ENCODE results near the gene ERLEC1. TPM values are rescaled to one million over a fixed set of nuclear protein-coding genes. Genes with fewer than 3 reads are reported as not detected.

Gene ERLEC1
- total and polyA plus RNA-seq, 4 donors = 28.8 to 32.0 (median 30.4) TPM

DNA sequence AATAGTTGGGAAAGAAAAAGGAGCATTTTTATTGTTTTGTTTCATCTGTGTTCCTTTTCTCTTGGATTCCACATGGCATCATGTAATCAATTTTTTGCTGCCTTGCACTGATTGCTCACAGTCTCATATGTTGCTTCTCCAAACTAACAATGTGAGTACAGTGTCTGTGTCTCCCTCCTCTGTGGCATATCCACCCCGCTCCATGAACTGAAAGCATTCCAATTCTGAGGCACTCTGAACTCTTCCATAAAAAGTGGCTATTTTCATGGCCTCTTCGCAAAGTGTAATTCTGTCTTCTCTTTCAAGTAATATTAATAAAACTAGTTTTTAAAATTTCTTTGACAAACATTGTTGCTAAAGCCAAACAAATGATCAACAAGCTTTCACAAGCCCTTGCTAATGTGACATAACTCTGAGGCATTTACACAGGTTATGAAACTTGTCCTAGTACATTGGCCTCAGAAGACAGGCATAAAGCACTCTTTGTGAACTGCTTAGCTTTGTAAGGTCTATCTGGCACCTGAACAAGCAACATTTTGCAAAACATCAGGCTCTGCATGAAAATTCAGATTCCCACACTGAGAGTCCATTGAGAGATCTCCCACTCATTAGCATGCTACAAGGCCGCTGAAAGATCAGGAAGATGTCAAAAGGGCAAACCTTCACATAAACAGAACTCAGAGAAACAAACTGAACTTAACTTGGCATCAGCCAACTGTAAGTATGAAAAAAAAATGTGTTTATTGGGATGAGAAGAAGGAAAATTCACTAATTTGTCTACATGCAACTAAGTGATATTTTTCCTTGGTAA lies 39.9 kb downstream of the ERLEC1 start:
- Histone ChIP-seq H3K9ac (ENCODE audit: low read depth in 1 of 2, low read length in 2 of 2) (peak overlapping the region; percentile 16 to 63), H3K36me3 (ENCODE audit: control insufficient read depth in 4 of 4, insufficient read depth in 3 of 4, low read depth in 1 of 4, low read length in 3 of 4) (no peaks in the 10 kb centered on the region), H3K27ac (ENCODE audit: low read depth in 1 of 2, low read length in 2 of 2) (peak overlapping the region; percentile 82 to 86), H3K9me3 (ENCODE audit: control insufficient read depth in 4 of 4, low read length in 3 of 4) (no peaks in the 10 kb centered on the region), H3K4me1 (ENCODE audit: control insufficient read depth in 4 of 4, insufficient read depth in 4 of 4, low read length in 3 of 4) (peaks cover 4 to 41% (median 33%) of the 10 kb centered on the region in 4 donors), H3K27me3 (ENCODE audit: control insufficient read depth in 4 of 4, insufficient read depth in 4 of 4, low read length in 3 of 4) (no peaks in the 10 kb centered on the region), H3K4me3 (ENCODE audit: low read depth in 1 of 3, low read length in 3 of 3) (peak overlapping the region in 1 of 3 donors; percentile 13)
- DNase-seq (ENCODE audit: low spot score) = no peak
- 21% methylated on average over 3 of the region's 3 CpGs for whole genome bisulfite sequencing
- TF ChIP-seq TAF1 (conservative IDR thresholded peaks at IDR 0.05) (peak; percentile 69), NR2F2 (IDR thresholded peaks at IDR 0.05) (peak; percentile 97), EGR1 (IDR thresholded peaks at IDR 0.05; ENCODE audit: low read depth in 2 of 2) (peak in 1 of 2 donors; percentile 35), MAX (IDR thresholded peaks at IDR 0.05) (peak; percentile 62), RAD21 (IDR thresholded peaks at IDR 0.05) (peak; percentile 49 to 55), HNF4G (IDR thresholded peaks at IDR 0.05) (peak; percentile 64), SP1 (IDR thresholded peaks at IDR 0.05) (peak; percentile 92), ZBTB33 (IDR thresholded peaks at IDR 0.05) (peak; percentile 80), FOXA1 (IDR thresholded peaks at IDR 0.05) (peak; percentile 81), RXRA (IDR thresholded peaks at IDR 0.05) (peak; percentile 97 to 99), FOXA2 (IDR thresholded peaks at IDR 0.05) (peak; percentile 93), YY1 (IDR thresholded peaks at IDR 0.05) (peak; percentile 72), JUND (IDR thresholded peaks at IDR 0.05) (peak; percentile 85 to 88), HNF4A (conservative IDR thresholded peaks at IDR 0.05) (peak; percentile 90 to 91), REST (IDR thresholded peaks at IDR 0.05) (peak; percentile 75), GABPA (IDR thresholded peaks at IDR 0.05 in 1 of 2, conservative IDR thresholded peaks at IDR 0.05 in 1 of 2) (no peak)
- TF ChIP-seq, protein P1, sequence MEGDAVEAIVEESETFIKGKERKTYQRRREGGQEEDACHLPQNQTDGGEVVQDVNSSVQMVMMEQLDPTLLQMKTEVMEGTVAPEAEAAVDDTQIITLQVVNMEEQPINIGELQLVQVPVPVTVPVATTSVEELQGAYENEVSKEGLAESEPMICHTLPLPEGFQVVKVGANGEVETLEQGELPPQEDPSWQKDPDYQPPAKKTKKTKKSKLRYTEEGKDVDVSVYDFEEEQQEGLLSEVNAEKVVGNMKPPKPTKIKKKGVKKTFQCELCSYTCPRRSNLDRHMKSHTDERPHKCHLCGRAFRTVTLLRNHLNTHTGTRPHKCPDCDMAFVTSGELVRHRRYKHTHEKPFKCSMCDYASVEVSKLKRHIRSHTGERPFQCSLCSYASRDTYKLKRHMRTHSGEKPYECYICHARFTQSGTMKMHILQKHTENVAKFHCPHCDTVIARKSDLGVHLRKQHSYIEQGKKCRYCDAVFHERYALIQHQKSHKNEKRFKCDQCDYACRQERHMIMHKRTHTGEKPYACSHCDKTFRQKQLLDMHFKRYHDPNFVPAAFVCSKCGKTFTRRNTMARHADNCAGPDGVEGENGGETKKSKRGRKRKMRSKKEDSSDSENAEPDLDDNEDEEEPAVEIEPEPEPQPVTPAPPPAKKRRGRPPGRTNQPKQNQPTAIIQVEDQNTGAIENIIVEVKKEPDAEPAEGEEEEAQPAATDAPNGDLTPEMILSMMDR (IDR thresholded peaks at IDR 0.05; ENCODE audit: low read depth, low read length, missing input control) = no peak
- TF ChIP-seq, protein P2, sequence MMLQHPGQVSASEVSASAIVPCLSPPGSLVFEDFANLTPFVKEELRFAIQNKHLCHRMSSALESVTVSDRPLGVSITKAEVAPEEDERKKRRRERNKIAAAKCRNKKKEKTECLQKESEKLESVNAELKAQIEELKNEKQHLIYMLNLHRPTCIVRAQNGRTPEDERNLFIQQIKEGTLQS (IDR thresholded peaks at IDR 0.05) = peak; percentile 82

Measured in liver (tissue), 9 donors.